ENCODE measurements around the gene YLPM1.
A peak's percentile ranks its signal among the peaks of the same experiment; 100 is the strongest.

Gene YLPM1, protein sequence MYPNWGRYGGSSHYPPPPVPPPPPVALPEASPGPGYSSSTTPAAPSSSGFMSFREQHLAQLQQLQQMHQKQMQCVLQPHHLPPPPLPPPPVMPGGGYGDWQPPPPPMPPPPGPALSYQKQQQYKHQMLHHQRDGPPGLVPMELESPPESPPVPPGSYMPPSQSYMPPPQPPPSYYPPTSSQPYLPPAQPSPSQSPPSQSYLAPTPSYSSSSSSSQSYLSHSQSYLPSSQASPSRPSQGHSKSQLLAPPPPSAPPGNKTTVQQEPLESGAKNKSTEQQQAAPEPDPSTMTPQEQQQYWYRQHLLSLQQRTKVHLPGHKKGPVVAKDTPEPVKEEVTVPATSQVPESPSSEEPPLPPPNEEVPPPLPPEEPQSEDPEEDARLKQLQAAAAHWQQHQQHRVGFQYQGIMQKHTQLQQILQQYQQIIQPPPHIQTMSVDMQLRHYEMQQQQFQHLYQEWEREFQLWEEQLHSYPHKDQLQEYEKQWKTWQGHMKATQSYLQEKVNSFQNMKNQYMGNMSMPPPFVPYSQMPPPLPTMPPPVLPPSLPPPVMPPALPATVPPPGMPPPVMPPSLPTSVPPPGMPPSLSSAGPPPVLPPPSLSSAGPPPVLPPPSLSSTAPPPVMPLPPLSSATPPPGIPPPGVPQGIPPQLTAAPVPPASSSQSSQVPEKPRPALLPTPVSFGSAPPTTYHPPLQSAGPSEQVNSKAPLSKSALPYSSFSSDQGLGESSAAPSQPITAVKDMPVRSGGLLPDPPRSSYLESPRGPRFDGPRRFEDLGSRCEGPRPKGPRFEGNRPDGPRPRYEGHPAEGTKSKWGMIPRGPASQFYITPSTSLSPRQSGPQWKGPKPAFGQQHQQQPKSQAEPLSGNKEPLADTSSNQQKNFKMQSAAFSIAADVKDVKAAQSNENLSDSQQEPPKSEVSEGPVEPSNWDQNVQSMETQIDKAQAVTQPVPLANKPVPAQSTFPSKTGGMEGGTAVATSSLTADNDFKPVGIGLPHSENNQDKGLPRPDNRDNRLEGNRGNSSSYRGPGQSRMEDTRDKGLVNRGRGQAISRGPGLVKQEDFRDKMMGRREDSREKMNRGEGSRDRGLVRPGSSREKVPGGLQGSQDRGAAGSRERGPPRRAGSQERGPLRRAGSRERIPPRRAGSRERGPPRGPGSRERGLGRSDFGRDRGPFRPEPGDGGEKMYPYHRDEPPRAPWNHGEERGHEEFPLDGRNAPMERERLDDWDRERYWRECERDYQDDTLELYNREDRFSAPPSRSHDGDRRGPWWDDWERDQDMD (N-terminal part only)

DNA sequence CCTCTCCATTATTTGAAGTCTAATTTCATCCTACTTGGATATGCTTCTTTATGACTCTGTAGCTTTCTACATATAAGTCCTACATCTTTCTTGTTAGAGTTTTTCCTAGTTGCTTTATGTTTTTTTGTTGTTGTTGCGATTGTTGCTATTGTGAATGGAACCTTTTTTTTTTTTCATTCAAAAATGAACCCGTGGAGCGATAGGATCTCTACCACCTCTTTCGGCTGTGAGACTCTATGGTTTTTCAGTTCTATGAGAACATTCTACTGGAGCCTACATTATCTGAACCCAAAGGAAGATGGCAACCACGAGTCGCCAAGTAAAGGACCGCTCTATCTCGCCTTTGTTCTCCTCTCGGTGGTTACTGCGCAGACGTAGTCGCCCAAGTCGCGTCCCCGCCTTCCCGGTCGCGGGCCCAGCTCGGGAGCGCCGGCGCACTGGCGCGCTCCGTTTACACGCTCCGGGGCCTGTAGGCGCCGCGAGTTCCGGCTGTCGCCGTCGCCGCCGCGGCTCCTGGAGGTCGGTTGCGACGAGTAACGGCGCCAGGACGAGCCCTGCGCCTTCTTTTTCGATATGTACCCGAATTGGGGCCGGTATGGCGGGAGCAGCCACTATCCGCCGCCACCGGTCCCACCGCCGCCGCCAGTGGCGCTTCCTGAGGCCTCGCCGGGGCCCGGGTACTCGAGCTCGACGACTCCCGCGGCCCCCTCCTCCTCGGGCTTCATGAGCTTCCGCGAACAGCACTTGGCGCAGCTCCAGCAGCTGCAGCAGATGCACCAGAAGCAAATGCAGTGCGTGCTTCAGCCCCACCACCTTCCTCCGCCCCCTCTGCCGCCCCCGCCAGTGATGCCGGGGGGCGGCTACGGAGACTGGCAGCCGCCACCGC lies at the start of gene YLPM1:
TSS of gene YLPM1 (plus strand) at position 400 of the 886 bp plus-strand sequence. CDS start at position 574, 174 bp downstream.
- TF ChIP-seq, protein P1, sequence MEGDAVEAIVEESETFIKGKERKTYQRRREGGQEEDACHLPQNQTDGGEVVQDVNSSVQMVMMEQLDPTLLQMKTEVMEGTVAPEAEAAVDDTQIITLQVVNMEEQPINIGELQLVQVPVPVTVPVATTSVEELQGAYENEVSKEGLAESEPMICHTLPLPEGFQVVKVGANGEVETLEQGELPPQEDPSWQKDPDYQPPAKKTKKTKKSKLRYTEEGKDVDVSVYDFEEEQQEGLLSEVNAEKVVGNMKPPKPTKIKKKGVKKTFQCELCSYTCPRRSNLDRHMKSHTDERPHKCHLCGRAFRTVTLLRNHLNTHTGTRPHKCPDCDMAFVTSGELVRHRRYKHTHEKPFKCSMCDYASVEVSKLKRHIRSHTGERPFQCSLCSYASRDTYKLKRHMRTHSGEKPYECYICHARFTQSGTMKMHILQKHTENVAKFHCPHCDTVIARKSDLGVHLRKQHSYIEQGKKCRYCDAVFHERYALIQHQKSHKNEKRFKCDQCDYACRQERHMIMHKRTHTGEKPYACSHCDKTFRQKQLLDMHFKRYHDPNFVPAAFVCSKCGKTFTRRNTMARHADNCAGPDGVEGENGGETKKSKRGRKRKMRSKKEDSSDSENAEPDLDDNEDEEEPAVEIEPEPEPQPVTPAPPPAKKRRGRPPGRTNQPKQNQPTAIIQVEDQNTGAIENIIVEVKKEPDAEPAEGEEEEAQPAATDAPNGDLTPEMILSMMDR (IDR thresholded peaks at IDR 0.05; ENCODE audit: insufficient read depth, low read depth, low read length, missing control alignments): peak; percentile 64
- DNase-seq (ENCODE audit: low read depth): peak; percentile 97

DNA sequence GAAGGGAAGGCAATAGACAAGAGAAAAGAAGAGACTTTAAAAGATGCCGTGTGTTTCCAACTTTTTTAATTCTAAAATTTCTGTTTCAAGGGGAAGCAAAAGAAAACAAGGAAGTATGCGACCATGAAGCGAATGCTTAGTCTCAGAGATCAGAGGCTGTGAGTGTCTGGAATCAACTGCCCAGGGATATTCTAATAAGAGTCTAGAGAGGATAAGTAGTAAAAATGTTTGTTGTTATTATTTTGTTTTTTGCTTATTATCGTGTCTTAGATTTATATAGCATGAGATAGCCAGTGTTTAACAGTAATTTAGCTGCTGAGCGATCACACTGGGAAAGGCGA lies 49.8 kb upstream of the YLPM1 start:
- TF ChIP-seq, protein P1 (IDR thresholded peaks at IDR 0.05; ENCODE audit: insufficient read depth, low read depth, low read length, missing control alignments): no peak
- DNase-seq (ENCODE audit: low read depth): no peak
- H3K4me3 ChIP-seq (ENCODE audit: low read length): peak overlapping the region; percentile 74

More for the DNA sequence above, at the start of gene YLPM1:
- peak within 1 kb of the TSS; percentile 80 for H3K4me3 ChIP-seq (ENCODE audit: low read length)

DNA sequence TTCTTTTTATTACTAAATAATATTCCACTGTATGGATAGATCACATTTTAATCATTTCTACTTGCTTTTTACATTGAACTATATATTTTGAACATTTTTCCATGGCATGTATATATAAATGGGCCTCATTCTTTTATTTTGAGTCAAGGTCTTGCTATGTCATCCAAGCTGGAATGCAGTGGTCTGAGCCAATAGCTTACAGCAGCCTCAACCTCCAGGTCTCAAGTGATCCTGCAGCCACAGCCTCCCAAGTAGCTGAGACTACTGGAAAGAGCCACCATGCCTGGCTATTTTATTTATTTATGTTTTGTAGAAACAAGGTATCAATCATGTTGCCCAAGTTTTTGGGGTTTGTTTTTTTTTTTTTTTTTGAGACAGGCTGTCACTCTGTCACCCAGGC lies 42.6 kb upstream of the YLPM1 start:
- no peak for DNase-seq (ENCODE audit: low read depth)
- no peak overlapping the region for H3K4me3 ChIP-seq (ENCODE audit: low read length)
- TF ChIP-seq, protein P1 (IDR thresholded peaks at IDR 0.05; ENCODE audit: insufficient read depth, low read depth, low read length, missing control alignments): no peak

DNA sequence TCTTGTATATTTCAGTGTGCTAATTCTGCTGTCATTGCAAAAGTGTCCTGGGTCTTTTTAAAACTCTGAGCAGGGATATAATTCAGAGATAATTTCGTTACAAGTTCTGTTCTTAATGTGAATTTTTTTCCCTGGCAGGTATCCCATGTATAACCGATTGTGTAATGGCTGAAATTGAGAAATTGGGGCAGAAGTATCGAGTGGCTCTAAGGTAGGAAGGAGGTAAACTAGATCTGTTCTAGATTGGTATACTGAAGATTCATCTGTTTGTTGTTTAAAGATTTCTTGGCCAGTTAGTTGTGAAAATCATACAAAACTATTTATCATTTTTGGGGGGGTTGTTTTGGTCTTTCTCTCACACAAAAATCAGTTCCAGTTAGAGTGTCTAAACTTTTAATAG lies 40.0 kb upstream of the YLPM1 start:
- H3K4me3 ChIP-seq (ENCODE audit: low read length): no peak overlapping the region
- no peak for DNase-seq (ENCODE audit: low read depth)
- TF ChIP-seq, protein P1 (IDR thresholded peaks at IDR 0.05; ENCODE audit: insufficient read depth, low read depth, low read length, missing control alignments): no peak

DNA sequence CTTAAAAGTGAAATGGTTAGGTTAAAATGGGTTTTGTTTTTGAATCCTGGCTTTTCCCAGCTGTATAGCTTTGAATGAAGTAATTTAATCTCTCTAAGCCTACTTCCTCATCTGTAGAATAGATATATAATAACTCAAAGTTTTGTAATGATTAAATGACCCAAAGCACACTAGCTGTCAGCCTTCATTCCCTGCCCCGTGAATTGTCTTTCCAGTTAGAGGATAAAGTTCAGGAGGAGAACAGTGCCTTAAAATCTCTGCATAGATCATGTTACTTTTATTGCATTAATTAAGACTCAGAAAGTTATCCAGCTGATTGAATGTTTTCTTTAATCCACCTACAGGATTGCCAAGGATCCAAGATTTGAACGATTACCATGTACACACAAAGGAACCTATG lies 30.7 kb upstream of the YLPM1 start:
- H3K4me3 ChIP-seq (ENCODE audit: low read length): no peak overlapping the region
- DNase-seq (ENCODE audit: low read depth): no peak
- TF ChIP-seq, protein P1 (IDR thresholded peaks at IDR 0.05; ENCODE audit: insufficient read depth, low read depth, low read length, missing control alignments): no peak

DNA sequence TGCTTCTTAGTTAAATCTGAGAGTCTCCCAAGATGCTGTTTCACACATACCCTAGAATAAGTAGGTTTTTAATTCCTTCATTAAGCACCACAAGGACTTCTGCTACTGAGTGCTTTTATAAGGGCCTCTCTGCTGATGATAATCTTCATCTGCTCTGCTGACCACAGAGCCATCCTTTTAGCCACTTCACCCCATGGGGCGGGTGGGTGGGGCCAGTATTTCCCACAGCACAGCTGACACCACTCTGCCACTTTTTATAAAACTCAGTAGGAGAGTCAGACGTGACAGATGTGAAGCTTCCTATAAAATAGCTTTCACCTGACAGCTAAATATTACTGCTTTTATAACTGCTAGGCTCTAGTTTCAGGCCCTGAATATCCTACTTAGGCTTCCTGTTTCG lies 29.9 kb upstream of the YLPM1 start:
- DNase-seq (ENCODE audit: low read depth): no peak
- no peak overlapping the region for H3K4me3 ChIP-seq (ENCODE audit: low read length)
- TF ChIP-seq, protein P1 (IDR thresholded peaks at IDR 0.05; ENCODE audit: insufficient read depth, low read depth, low read length, missing control alignments): no peak

Data from epithelial cell of esophagus (primary cell).